ENCODE results near the gene SH3RF1.

- TF ChIP-seq CTCF (IDR thresholded peaks at IDR 0.05) (no peak), POLR2A (IDR thresholded peaks at IDR 0.05) (no peak)
Observed at GRCh38 chr4:169098054-169098497, 172.7 kb downstream of the SH3RF1 start.

All from prostate gland (tissue), 2 donors.